ENCODE data around the gene COQ8B. TPM values are rescaled to one million over a fixed set of nuclear protein-coding genes. Genes with fewer than 3 reads are reported as not detected.

Gene COQ8B
- total RNA-seq, 1 donor from 2014 or later, result 24.0 TPM

- no peak for DNase-seq
- Histone ChIP-seq H3K9me3 (replicated peaks) (peaks cover 5% of the 10 kb centered on the region), H3K4me1 (peaks cover 34% of the 10 kb centered on the region), H3K36me3 (peaks cover 74% of the 10 kb centered on the region), H3K27ac (replicated peaks) (no peak overlapping the region), H3K4me3 (no peak overlapping the region), H3K27me3 (ENCODE audit: low read depth) (no peaks in the 10 kb centered on the region)
- no peak for TF ChIP-seq CTCF (IDR thresholded peaks at IDR 0.05; ENCODE audit: borderline replicate concordance)
- intact Hi-C loops (cut with micrococcal nuclease), result no loop called here
Observed at GRCh38 chr19:40724855-40725254, 8.2 kb upstream of the COQ8B start.

GRCh38 chr19:40724315-40724714, 7.6 kb upstream of the COQ8B start:
- intact Hi-C loops (cut with micrococcal nuclease), result no loop called here
- H3K9me3 ChIP-seq (replicated peaks), result peaks cover 5% of the 10 kb centered on the region
- peaks cover 69% of the 10 kb centered on the region for H3K36me3 ChIP-seq
- no peak for DNase-seq
- H3K27ac ChIP-seq (replicated peaks), result no peak overlapping the region
- H3K27me3 ChIP-seq (ENCODE audit: low read depth), result no peaks in the 10 kb centered on the region
- H3K4me1 ChIP-seq, result peaks cover 39% of the 10 kb centered on the region
- H3K4me3 ChIP-seq, result no peak overlapping the region
- no peak for TF ChIP-seq CTCF (IDR thresholded peaks at IDR 0.05; ENCODE audit: borderline replicate concordance)

GRCh38 chr19:40723661-40724254, 7.1 kb upstream of the COQ8B start:
- Histone ChIP-seq H3K4me1 (peaks cover 43% of the 10 kb centered on the region), H3K27ac (replicated peaks) (no peak overlapping the region), H3K9me3 (replicated peaks) (peaks cover 5% of the 10 kb centered on the region), H3K27me3 (ENCODE audit: low read depth) (no peaks in the 10 kb centered on the region), H3K4me3 (no peak overlapping the region), H3K36me3 (peaks cover 64% of the 10 kb centered on the region)
- DNase-seq, result no peak
- intact Hi-C loops (cut with micrococcal nuclease), result no loop called here
- no peak for TF ChIP-seq CTCF (IDR thresholded peaks at IDR 0.05; ENCODE audit: borderline replicate concordance)

- Histone ChIP-seq H3K4me1 (peaks cover 60% of the 10 kb centered on the region), H3K27ac (replicated peaks) (peak overlapping the region; percentile 97), H3K4me3 (peak overlapping the region; percentile 85), H3K27me3 (ENCODE audit: low read depth) (no peaks in the 10 kb centered on the region), H3K9me3 (replicated peaks) (peaks cover under 1% of the 10 kb centered on the region), H3K36me3 (peaks cover 47% of the 10 kb centered on the region)
- intact Hi-C loops (cut with micrococcal nuclease), result no loop called here
- no peak for DNase-seq
- TF ChIP-seq CTCF (IDR thresholded peaks at IDR 0.05; ENCODE audit: borderline replicate concordance), result no peak
Observed at GRCh38 chr19:40721936-40722661, 5.4 kb upstream of the COQ8B start.

- Histone ChIP-seq H3K27me3 (ENCODE audit: low read depth) (no peaks in the 10 kb centered on the region), H3K4me1 (peaks cover 65% of the 10 kb centered on the region), H3K4me3 (peak overlapping the region; percentile 85), H3K27ac (replicated peaks) (peak overlapping the region; percentile 97), H3K9me3 (replicated peaks) (no peaks in the 10 kb centered on the region), H3K36me3 (peaks cover 37% of the 10 kb centered on the region)
- DNase-seq, result no peak
- intact Hi-C loops (cut with micrococcal nuclease), result no loop called here
- no peak for TF ChIP-seq CTCF (IDR thresholded peaks at IDR 0.05; ENCODE audit: borderline replicate concordance)
Observed at GRCh38 chr19:40721140-40721486, 4.4 kb upstream of the COQ8B start.
